GM23338 (cell line): ENCODE results near the gene DRC7.

Source experiments
- CREB1 ChIP-seq: fragments of 250-450 bp; sonication (Bioruptor Pico); IDR thresholded peaks from 2 replicates; pipeline ENCODE4 v1.5.0; 2020; ENCODE audit warnings: low read depth, mild to moderate bottlenecking, moderate library complexity
- CTCF ChIP-seq, 2 experiments: fragments of 200-600 bp in 1 of 2; sonication (generic) in 1 of 2; conservative IDR thresholded peaks; 2 replicates each; pipeline versions ENCODE4 v1.5.1 to v1.6.1; 2016 to 2017; ENCODE audit warnings: antibody characterized with exemption in 2 of 2, low read depth in 2 of 2, mild to moderate bottlenecking in 2 of 2, moderate library complexity in 1 of 2
- EZH2 ChIP-seq: fragments of 200-600 bp; sonication (generic); IDR thresholded peaks from one replicate; pipeline ENCODE4 v1.8.0; 2017; ENCODE audit warnings: antibody characterized with exemption, mild to moderate bottlenecking, low read depth; ENCODE audit not compliant: unreplicated experiment
- EZH2phosphoT487 ChIP-seq: fragments of 200-600 bp; sonication (generic); IDR thresholded peaks from one replicate; pipeline ENCODE4 v1.8.1; 2018; ENCODE audit warnings: antibody characterized with exemption; ENCODE audit not compliant: unreplicated experiment
- JUNB ChIP-seq: IDR thresholded peaks from one replicate; pipeline ENCODE4 v1.6.1; 2016; ENCODE audit warnings: antibody characterized with exemption; ENCODE audit not compliant: unreplicated experiment
- NANOG ChIP-seq: IDR thresholded peaks from 2 replicates; pipeline ENCODE4 v1.6.1; 2016; ENCODE audit warnings: antibody characterized with exemption, borderline replicate concordance
- POLR2AphosphoS5 ChIP-seq: IDR thresholded peaks from 2 replicates; pipeline ENCODE4 v1.6.1; 2016; ENCODE audit warnings: antibody characterized with exemption, low read depth
- REST ChIP-seq: IDR thresholded peaks from one replicate; pipeline ENCODE4 v1.6.1; 2018; ENCODE audit warnings: antibody characterized with exemption; ENCODE audit not compliant: unreplicated experiment
- ZNF114 ChIP-seq: fragments of 250-450 bp; sonication (Bioruptor Pico); IDR thresholded peaks from 2 replicates; pipeline ENCODE4 v1.5.0; 2020; ENCODE audit warnings: mild to moderate bottlenecking, moderate library complexity
- ZNF331 ChIP-seq: fragments of 250-450 bp; sonication (Bioruptor Pico); IDR thresholded peaks from 2 replicates; pipeline ENCODE4 v1.5.0; 2020; ENCODE audit warnings: low read depth, mild to moderate bottlenecking, moderate library complexity
- TF ChIP-seq, protein P1 (sequence below): IDR thresholded peaks from 2 replicates; pipeline ENCODE4 v1.6.1; 2016; ENCODE audit warnings: antibody characterized with exemption
- TF ChIP-seq, protein P2 (sequence below): fragments of 250-450 bp; sonication (Bioruptor Pico); IDR thresholded peaks from 2 replicates; pipeline ENCODE4 v1.5.0; 2020; ENCODE audit warnings: mild to moderate bottlenecking, moderate library complexity

DNA sequence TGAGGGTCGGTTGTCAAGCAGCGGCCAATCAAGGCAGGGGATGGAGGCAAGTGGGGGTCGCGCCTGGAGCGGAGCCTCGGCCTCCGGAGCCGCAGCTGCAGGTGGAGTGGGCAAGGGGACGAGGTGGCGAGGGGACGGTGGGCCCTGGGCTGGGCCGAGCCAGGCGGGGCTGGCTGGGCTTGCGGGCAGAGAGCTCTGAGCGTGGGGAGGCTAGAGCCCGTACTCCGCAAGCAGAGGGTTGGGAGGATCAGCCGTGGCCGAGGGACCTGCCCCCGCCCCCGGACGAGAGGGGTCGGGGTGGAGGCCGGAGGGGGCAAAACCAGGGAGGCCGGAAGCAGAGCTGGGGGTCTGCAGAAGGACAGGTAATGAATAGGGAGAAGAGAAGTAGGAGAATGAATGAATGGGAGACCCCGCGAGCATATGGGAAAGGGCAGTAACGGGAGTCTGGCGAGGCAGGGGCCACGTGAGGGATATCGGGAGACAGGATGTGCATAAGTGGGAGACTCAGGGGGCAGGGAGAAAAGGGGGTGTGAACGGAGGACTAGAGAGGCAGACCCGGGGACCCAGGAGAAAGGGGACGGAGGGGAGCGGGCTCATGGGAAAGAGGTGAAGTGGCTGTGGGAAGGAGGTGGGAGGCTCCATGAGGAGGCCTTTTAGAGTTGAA is 41.3 kb downstream of the DRC7 start, which contains the start of gene KATNB1:
- TF ChIP-seq CREB1 (no peak), CTCF (conservative IDR thresholded peaks at IDR 0.05; ENCODE audit: low read depth in 2 of 2) (no peak), ZNF114 (no peak), POLR2AphosphoS5 (peak; percentile 67), EZH2 (no peak), EZH2phosphoT487 (no peak), REST (no peak), NANOG (no peak), JUNB (no peak), ZNF331 (CRISPR knock-in tag) (no peak)
- TF ChIP-seq, protein P1, sequence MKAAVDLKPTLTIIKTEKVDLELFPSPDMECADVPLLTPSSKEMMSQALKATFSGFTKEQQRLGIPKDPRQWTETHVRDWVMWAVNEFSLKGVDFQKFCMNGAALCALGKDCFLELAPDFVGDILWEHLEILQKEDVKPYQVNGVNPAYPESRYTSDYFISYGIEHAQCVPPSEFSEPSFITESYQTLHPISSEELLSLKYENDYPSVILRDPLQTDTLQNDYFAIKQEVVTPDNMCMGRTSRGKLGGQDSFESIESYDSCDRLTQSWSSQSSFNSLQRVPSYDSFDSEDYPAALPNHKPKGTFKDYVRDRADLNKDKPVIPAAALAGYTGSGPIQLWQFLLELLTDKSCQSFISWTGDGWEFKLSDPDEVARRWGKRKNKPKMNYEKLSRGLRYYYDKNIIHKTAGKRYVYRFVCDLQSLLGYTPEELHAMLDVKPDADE = no peak
- TF ChIP-seq, protein P2, sequence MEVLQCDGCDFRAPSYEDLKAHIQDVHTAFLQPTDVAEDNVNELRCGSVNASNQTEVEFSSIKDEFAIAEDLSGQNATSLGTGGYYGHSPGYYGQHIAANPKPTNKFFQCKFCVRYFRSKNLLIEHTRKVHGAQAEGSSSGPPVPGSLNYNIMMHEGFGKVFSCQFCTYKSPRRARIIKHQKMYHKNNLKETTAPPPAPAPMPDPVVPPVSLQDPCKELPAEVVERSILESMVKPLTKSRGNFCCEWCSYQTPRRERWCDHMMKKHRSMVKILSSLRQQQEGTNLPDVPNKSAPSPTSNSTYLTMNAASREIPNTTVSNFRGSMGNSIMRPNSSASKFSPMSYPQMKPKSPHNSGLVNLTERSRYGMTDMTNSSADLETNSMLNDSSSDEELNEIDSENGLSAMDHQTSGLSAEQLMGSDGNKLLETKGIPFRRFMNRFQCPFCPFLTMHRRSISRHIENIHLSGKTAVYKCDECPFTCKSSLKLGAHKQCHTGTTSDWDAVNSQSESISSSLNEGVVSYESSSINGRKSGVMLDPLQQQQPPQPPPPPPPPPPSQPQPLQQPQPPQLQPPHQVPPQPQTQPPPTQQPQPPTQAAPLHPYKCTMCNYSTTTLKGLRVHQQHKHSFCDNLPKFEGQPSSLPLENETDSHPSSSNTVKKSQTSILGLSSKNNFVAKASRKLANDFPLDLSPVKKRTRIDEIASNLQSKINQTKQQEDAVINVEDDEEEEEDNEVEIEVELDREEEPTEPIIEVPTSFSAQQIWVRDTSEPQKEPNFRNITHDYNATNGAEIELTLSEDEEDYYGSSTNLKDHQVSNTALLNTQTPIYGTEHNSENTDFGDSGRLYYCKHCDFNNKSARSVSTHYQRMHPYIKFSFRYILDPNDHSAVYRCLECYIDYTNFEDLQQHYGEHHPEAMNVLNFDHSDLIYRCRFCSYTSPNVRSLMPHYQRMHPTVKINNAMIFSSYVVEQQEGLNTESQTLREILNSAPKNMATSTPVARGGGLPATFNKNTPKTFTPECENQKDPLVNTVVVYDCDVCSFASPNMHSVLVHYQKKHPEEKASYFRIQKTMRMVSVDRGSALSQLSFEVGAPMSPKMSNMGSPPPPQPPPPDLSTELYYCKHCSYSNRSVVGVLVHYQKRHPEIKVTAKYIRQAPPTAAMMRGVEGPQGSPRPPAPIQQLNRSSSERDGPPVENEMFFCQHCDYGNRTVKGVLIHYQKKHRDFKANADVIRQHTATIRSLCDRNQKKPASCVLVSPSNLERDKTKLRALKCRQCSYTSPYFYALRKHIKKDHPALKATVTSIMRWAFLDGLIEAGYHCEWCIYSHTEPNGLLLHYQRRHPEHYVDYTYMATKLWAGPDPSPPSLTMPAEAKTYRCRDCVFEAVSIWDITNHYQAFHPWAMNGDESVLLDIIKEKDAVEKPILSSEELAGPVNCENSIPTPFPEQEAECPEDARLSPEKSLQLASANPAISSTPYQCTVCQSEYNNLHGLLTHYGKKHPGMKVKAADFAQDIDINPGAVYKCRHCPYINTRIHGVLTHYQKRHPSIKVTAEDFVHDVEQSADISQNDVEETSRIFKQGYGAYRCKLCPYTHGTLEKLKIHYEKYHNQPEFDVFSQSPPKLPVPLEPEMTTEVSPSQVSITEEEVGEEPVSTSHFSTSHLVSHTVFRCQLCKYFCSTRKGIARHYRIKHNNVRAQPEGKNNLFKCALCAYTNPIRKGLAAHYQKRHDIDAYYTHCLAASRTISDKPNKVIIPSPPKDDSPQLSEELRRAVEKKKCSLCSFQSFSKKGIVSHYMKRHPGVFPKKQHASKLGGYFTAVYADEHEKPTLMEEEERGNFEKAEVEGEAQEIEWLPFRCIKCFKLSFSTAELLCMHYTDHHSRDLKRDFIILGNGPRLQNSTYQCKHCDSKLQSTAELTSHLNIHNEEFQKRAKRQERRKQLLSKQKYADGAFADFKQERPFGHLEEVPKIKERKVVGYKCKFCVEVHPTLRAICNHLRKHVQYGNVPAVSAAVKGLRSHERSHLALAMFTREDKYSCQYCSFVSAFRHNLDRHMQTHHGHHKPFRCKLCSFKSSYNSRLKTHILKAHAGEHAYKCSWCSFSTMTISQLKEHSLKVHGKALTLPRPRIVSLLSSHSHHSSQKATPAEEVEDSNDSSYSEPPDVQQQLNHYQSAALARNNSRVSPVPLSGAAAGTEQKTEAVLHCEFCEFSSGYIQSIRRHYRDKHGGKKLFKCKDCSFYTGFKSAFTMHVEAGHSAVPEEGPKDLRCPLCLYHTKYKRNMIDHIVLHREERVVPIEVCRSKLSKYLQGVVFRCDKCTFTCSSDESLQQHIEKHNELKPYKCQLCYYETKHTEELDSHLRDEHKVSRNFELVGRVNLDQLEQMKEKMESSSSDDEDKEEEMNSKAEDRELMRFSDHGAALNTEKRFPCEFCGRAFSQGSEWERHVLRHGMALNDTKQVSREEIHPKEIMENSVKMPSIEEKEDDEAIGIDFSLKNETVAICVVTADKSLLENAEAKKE (CRISPR knock-in tag) = no peak
